HG02571 (cell line): ENCODE measurements around the gene SMIM38.
"Not testable (repeated sequence)": the region's sequence is repeated elsewhere in the genome, so short reads cannot be mapped to it uniquely, and the experiment has no call there.

Experiments
- ATAC-seq: cut with Tn5 transposase; IDR thresholded peaks from one replicate; pipeline ENCODE4 v1.9.1; 2021; ENCODE audit warnings: mild to moderate bottlenecking, moderate library complexity; ENCODE audit not compliant: unreplicated experiment

SMIM38 gene

DNA sequence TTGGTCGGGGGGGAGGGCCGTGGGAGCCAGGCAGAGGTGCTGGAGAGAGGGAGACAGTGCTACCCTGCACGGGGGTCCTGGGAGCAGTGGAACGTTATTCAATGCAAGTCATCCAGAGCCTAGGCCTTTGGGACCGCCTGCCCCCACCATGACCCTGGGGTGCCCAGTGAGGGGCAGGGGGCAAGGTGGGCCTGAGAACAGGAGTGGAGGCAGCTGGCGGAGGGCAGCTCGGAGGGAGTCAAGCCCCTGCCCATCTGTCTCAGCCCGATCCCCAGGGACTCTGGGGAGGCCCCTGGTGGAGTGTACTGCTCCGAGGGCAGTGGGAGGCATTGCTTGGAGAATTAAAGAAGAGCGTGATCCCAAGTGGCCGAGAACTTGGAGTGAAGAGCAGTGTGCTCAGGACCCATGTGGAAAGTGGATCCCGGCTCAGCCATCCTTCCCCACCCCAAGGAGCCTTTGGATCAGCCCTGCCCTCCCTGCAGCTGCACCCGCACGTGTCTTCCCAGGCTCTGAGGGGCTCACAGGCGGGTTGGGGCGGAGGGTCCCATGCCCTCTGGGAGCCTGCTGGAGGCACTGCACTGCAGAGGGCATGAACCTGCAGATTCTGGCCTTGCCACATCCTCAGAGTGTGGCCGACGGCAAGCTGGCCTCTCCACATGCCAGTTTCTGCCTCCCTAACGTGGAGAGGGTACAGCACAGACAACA lies 34.0 kb upstream of the SMIM38 start:
- no peak for ATAC-seq

- no peak for ATAC-seq
Measured at GRCh38 chr11:69122326-69122629, 33.5 kb upstream of the SMIM38 start.

DNA sequence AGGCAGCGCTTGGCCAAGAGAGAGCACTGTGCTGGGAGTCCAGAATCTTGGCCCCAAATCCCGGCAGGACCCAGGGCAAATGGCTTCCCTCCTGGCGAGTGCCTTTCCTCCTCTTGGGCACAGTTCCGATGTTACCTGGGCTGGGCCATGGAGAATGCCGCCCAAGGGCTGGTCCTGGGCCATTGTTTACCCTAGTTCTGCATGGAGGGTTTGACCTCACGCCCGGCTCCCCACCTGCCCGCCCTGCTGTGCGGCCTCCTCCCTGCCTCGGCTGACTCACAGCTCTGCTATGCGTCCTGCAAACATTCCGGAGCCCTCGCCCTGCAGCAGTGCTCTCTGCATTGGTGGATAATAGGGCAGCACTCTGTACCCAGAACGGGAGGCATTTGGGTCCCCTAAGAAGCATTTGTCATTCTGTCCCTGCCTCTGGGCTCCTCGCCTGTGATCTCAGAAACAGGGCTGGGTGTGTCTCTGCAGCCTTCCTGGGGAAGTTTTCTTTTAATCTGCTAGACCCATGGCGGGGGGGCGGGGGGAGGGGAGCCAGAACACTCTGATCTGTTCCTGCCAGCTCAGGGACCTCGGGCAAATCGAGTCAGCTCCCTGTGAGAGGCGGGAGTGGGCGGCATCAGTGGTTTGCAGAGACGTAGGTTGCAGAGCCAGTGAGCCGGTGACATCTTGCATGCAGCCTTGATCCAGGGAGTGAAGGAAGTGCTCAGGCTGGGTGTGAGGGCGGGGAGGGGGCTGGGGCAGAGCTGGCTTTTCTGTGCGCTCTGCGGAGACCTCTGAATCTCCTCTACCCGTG lies 32.9 kb upstream of the SMIM38 start:
- ATAC-seq: no peak

DNA sequence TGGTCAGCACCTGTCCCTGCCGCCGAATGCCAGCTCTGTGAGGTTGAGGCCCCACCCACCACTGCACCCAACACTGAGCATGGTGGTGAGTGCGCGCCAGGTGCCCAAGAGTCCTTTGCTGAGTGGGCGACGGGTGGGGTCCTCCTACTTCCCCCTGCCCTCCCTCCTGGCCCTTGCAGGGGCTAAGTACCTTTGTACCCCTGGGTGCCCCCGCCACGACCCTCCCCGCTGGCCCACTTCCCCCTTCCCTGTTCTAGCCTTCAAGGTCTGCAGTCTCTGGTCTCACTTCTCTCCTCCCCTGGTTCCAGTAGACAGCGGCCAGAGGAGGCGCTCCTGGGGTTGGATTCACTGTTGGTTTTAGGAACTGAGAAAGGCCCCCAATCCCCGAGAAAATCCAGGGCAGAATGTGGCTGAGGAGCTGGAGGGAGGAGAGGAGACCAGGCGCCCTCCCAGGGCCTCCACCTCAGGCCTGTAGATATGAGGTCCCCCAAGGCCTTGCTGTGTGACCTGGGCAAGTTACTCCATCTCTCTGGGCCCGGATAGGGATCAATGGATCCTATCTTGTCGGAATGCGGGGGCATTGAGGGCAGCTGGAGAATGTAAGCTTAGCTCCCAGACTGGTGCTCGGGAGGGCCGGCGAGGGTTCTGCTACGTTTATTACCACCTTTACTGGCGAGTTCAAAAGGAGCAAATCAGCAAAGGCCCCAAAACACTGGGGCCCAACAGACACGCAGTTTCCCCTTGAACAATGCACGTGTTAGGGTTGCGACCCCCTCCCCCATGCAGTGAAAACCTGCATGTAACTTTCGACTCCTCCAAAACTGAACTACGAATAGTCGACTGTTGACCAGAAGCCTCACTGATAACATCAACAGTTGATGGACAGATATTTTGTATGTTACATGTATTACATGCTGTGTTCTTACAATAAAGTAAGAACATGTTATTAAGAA lies 31.9 kb upstream of the SMIM38 start:
- no peak for ATAC-seq

GRCh38 chr11:69125861-69126260 lies 29.9 kb upstream of the SMIM38 start:
- ATAC-seq: no peak

DNA sequence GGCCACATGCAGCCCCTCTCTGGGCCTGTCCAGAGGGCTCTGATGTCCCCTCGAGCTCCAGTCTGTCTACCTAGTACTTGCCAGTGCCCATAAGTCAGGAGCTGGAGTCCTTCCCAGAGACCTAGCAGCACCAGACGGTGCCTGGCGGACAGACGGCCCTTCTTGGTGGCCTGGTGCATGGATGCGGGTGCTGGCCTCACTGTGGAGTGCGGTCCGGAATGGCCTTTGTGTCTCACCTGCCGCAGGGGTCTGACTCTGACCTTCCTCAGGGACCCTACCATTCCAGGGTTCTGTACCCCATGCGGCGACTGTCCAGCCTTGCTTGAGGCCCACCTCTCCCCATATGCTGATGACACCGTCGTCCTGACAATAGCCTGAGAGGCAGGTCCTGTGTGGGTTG lies 29.4 kb upstream of the SMIM38 start:
- ATAC-seq: no peak

DNA sequence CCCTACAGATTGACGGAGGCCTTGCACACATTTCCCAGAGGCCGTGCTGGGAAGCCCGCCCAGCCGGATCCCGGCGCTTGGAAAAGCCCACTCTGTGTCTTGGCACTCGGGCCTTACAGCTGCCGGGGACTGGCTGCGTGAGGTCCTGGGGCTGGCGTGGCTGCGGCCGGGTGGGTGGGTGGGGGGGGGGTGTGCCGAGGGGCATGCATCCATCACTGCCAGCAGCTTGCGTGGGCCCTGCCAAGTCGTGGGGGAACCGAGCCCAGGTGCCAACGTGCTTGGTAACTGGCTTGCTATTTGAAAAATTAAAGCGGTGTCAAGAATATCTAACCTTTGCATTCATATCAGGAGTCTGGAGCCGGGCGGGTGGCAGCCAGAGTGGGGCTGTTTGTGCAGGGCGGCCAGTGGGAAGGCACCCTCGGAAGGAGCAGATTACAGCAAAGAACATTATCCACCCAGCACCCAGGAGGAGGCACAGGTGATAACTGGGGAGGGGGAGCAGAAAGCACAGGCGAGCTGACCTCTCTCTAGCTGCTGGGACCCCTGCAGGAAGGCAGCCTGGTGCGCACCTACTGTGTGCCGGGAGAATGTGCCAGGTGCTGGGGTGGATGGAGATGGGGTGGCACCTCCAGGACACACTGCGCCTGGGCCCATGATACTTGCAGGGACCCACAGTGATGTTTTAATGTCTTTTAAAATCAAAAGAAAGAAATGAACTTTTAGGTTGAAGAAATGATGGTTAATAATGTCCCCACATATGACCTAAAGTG lies 28.5 kb upstream of the SMIM38 start:
- no peak for ATAC-seq

GRCh38 chr11:69127884-69128283 lies 27.9 kb upstream of the SMIM38 start:
- ATAC-seq: no peak

DNA sequence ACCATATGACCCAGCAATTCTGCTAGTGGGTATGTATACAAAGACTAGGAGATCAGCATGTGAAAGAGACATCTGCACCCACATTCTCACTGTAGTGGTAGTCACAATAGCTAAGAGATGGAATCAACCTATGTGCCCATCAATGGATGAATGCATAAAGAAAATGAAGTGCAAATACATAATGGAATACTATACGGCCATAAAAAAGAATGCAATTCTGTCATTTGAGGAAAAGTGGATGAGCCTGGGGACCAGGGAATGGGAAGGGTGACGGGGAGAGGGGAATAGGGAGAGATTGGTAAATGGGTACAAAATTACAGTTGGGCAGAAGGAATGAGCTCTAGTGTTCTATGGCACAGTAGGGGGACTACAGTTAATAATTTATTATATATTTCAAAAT lies 26.7 kb upstream of the SMIM38 start:
- ATAC-seq: no peak

GRCh38 chr11:69129647-69130046 lies 26.1 kb upstream of the SMIM38 start:
- no peak for ATAC-seq

DNA sequence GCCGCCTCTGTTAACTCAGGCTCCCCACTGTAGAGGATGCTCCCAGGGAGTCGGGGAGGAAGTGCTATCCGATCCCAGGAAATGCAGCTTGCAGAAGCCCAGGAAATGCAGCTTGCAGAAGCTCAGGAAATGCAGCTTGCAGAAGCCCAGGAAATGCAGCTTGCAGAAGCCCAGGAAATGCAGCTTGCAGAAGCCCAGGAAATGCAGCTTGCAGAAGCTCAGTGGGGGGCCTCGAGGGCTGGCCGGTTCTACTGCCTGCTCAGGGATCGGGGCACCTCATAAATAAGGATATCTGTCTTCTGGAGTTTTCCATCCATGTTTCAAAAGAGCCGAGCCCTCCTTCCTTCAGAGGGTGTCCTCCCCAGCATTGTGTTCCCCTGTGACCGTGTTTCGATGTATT lies 25.1 kb upstream of the SMIM38 start:
- ATAC-seq: no peak

DNA sequence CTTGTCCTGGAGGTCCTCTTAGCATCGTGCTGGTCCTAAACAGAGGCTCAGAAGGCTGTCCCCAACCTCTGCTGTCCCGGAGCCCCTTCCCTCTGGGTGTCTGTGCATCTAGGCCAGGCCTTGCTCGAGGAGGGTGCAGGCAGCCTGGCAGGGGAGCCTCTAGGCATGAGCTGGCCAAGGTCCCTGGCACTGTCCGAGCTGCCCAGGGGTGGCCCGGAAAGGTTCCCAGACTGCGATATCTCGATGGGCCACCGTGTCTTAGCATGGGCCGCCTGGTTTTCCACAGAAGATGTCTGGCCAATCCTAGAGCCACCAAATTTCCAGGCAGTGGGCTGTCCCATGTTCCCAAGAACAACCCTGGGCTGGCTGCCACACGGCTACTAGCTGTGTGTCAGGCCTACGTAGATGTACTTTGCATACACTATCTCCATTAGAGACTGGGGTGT lies 24.6 kb upstream of the SMIM38 start:
- no peak for ATAC-seq

DNA sequence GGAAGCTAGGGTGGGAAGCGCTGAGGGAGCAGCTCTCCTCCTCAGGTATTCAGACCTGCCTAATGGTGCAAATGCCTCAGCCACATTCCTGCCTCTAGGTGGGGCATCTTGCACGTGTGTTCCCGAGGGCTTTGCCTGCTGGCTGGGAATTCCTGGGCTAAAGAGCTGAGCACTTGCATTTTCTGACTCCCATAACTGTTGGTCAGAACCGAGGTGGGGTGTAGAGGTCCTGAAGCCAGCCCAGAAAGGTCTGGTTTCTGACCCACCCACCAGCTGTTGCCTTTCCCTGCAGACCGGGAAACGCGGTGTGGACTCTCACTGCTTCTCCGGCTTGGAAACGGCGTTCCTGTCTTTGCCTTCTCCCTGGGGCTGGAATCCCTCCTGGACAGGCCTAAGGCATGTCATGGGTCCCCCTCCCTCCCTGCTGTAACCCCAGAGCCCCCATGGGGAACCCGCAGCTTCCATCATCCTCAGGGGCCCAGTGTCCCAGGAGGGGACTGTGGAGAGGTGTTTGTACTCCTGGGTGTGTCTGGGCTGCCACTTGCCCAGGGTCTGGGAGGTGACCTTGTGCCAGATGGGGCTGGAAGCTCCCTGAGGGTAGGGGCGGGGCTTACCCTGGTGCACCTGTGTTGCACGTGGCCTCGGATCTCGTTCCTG lies 24.0 kb upstream of the SMIM38 start:
- no peak for ATAC-seq

GRCh38 chr11:69132301-69132670 lies 23.4 kb upstream of the SMIM38 start:
- ATAC-seq: no peak

- ATAC-seq: no peak
Measured at GRCh38 chr11:69133251-69133650, 22.5 kb upstream of the SMIM38 start.

DNA sequence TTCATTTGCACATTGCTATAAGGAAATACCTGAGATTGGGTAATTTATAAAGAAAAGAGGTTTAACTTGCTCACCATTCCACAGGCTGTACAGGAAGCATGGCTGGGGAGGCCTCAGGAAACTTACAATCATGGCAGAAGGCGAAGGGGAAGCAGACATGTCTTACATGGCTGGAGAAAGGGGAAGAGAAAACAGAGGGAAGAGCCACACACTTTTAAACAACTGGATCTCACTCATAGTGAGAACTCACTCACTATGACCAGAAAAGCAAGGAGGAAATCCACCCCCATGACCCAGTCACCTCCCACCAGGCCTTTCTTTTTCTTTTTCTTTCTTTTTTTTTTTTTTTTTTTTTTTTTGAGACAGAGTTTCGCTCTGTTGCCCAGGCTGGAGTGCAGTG lies 21.6 kb upstream of the SMIM38 start:
- not testable (repeated sequence) for ATAC-seq

DNA sequence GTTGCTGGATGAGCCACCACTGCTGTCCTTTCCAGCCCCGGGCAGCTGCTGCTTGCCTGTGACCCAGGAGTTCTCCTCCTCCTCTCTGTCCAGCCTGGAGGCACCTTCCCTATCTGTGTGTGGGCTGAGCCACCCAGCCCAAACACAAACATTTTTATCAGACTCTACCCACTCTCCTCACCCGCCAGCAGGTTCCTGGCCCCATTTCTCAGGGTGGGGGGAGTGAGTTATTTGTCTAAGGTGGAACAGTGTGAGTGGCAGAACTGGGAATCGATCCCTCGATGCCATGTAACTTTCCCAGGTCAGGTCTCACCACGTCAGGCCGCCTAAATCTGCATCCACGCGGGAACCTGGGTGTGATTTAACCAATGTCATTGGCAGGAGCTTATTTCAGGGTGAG lies 20.8 kb upstream of the SMIM38 start:
- ATAC-seq: no peak

DNA sequence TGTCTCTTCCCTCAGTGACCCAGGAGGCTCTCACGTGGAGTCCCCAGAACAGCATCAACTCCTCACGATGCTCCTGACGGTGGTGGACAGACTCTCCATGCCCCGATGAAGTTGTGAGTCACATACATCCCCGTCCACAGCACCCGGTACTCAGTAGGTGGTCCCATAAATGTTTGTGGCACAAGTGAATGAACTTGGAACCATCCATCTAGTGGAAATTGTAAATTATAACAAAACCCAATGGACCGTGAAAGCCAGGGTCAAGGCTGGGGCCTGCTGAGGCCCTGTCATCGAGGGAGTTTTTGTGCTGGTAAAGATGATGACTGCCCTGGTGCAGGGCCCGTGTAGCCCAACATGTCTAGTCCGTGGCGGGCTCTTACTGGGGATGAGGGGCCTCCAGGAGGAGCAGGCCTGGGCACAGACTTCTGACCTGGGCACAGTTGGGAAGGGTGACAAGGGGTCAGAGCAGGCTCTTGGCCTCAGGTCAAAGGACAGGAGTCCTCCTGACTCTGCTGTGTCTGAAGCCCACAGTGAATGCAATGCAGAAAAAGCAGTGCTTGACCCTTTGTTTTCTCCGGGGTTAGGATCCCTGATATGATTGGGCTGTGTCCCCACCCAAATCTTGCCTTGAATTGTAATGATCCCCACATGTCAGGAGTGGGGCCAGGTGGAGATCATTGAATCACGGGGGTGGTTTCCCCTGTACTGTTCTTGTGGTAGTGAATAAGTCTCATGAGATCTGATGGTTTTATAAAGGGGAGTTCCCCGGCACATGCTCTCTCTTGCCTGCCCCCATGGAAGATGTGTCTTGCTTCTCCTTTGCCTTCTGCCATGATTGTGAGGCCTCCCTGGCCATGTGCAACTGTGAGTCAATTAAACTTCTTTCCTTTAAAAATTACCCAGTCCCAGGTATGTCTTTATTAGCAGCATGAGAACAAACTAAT lies 20.0 kb upstream of the SMIM38 start:
- ATAC-seq: no peak

DNA sequence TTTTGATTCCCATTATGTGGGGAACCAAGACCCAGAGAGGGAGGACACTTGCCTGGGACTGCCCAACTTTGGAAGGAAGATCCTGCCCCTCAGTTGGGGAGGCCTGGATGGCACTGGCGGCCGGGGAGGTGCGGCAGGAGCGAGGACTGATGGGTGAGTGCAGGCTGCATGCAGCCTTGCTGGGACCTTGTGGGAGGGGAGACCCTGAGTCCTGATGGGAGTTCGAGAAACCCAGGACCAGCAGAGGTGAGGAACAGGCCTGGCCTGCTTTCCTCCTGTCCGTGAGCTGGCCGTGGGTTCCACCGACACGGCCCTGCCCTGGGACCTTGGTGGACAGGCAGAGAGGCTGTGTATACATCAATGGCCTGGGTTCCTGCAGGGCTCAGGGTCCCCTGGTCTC lies 19.3 kb upstream of the SMIM38 start:
- no peak for ATAC-seq
